HG03045 (cell line): ENCODE data around the gene ZNF438.
A peak's percentile ranks its signal among the peaks of the same experiment; 100 is the strongest.
"Not testable (repeated sequence)": the region's sequence is repeated elsewhere in the genome, so short reads cannot be mapped to it uniquely, and the experiment has no call there.

Experiments
- ATAC-seq: cut with Tn5 transposase; IDR thresholded peaks from one replicate; pipeline ENCODE4 v1.9.1; 2021; ENCODE audit warnings: mild to moderate bottlenecking, moderate library complexity; ENCODE audit not compliant: unreplicated experiment

Gene ZNF438

GRCh38 chr10:31042670-31043069 lies 11.0 kb upstream of the ZNF438 start:
- no peak for ATAC-seq

- no peak for ATAC-seq
These were observed 9.3 kb upstream of the ZNF438 start for GRCh38 chr10:31041011-31041410.

- not testable (repeated sequence) for ATAC-seq
These were observed 7.3 kb upstream of the ZNF438 start for GRCh38 chr10:31039006-31039405.

GRCh38 chr10:31037749-31038148 lies 6.1 kb upstream of the ZNF438 start:
- no peak for ATAC-seq

GRCh38 chr10:31036209-31036608 lies 4.5 kb upstream of the ZNF438 start:
- no peak for ATAC-seq

GRCh38 chr10:31035266-31035798 lies 3.7 kb upstream of the ZNF438 start:
- ATAC-seq: no peak

GRCh38 chr10:31034098-31034909 lies 2.6 kb upstream of the ZNF438 start:
- no peak for ATAC-seq

- no peak for ATAC-seq
These were observed 1.5 kb upstream of the ZNF438 start for GRCh38 chr10:31033147-31033546.

GRCh38 chr10:31032258-31033132 lies 830 bp upstream of the ZNF438 start:
- ATAC-seq: peak; percentile 84

GRCh38 chr10:31031205-31031557 lies 484 bp downstream of the ZNF438 start:
- ATAC-seq: no peak

- ATAC-seq: no peak
These were observed 865 bp downstream of the ZNF438 start for GRCh38 chr10:31030800-31031199.

GRCh38 chr10:31030260-31030659 lies 1.4 kb downstream of the ZNF438 start:
- ATAC-seq: no peak

- no peak for ATAC-seq
These were observed 3.6 kb downstream of the ZNF438 start for GRCh38 chr10:31028081-31028480.

- not testable (repeated sequence) for ATAC-seq
These were observed 5.4 kb downstream of the ZNF438 start for GRCh38 chr10:31026279-31026678.

- no peak for ATAC-seq
These were observed 6.5 kb downstream of the ZNF438 start for GRCh38 chr10:31025142-31025541.

- no peak for ATAC-seq
These were observed 8.1 kb downstream of the ZNF438 start for GRCh38 chr10:31023558-31023957.

- ATAC-seq: no peak
These were observed 11.5 kb downstream of the ZNF438 start for GRCh38 chr10:31020209-31020608.

- ATAC-seq: no peak
These were observed 12.7 kb downstream of the ZNF438 start for GRCh38 chr10:31018962-31019361.

GRCh38 chr10:31018356-31018750 lies 13.3 kb downstream of the ZNF438 start:
- ATAC-seq: no peak

- ATAC-seq: no peak
These were observed 13.9 kb downstream of the ZNF438 start for GRCh38 chr10:31017534-31018355.
